IPS DF 4.7 (cell line): ENCODE results near the gene AGAP1.

Experiments used
- DNase-seq: peaks from one replicate; pipeline ENCODE4 v3.0.0-alpha.2; 2013; ENCODE audit warnings: low spot score; ENCODE audit errors: extremely low read depth

The AGAP1 gene

GRCh38 chr2:235707411-235708096, 213.7 kb downstream of the AGAP1 start:
- no peak for DNase-seq

GRCh38 chr2:235709124-235709813, 215.4 kb downstream of the AGAP1 start:
- DNase-seq, result no peak

GRCh38 chr2:235709969-235710879, 216.4 kb downstream of the AGAP1 start:
- DNase-seq, result no peak

- DNase-seq, result no peak
Measured at GRCh38 chr2:235710933-235711332, 217.1 kb downstream of the AGAP1 start.

- DNase-seq, result no peak
Measured at GRCh38 chr2:235711527-235711926, 217.7 kb downstream of the AGAP1 start.

- DNase-seq, result no peak
Measured at GRCh38 chr2:235712176-235712575, 218.3 kb downstream of the AGAP1 start.

- DNase-seq, result no peak
Measured at GRCh38 chr2:235713189-235713588, 219.3 kb downstream of the AGAP1 start.

GRCh38 chr2:235715601-235716000, 221.8 kb downstream of the AGAP1 start:
- DNase-seq, result no peak

- DNase-seq, result no peak
Measured at GRCh38 chr2:235716875-235717496, 223.1 kb downstream of the AGAP1 start.

- DNase-seq, result no peak
Measured at GRCh38 chr2:235719146-235719942, 225.5 kb downstream of the AGAP1 start.

GRCh38 chr2:235721625-235722024, 227.8 kb downstream of the AGAP1 start:
- no peak for DNase-seq

- no peak for DNase-seq
Measured at GRCh38 chr2:235722869-235723268, 229.0 kb downstream of the AGAP1 start.

GRCh38 chr2:235723371-235723770, 229.5 kb downstream of the AGAP1 start:
- DNase-seq, result no peak

- DNase-seq, result no peak
Measured at GRCh38 chr2:235723811-235724465, 230.1 kb downstream of the AGAP1 start.

- DNase-seq, result no peak
Measured at GRCh38 chr2:235725016-235725489, 231.2 kb downstream of the AGAP1 start.

GRCh38 chr2:235725841-235726240, 232.0 kb downstream of the AGAP1 start:
- DNase-seq, result no peak

- no peak for DNase-seq
Measured at GRCh38 chr2:235726554-235726953, 232.7 kb downstream of the AGAP1 start.

GRCh38 chr2:235727174-235727573, 233.3 kb downstream of the AGAP1 start:
- DNase-seq, result no peak

- DNase-seq, result no peak
Measured at GRCh38 chr2:235727891-235728799, 234.3 kb downstream of the AGAP1 start.
